ENCODE results near the gene MEX3D. TPM values are rescaled to one million over a fixed set of nuclear protein-coding genes. Genes with fewer than 3 reads are reported as not detected.

Gene MEX3D
- total RNA-seq, 1 donor from 2014 or later = 25.3 TPM

GRCh38 chr19:1592024-1592754 lies 24.1 kb upstream of the MEX3D start:
- intact Hi-C loops (cut with DNase I) = no loop called here
- Histone ChIP-seq H3K4me1 (peaks cover 15% of the 10 kb centered on the region), H3K27me3 (no peaks in the 10 kb centered on the region), H3K9me3 (no peaks in the 10 kb centered on the region), H3K36me3 (peaks cover 18% of the 10 kb centered on the region), H3K4me3 (peak overlapping the region; percentile 72), H3K27ac (peak overlapping the region; percentile 89)
- no peak for TF ChIP-seq CTCF (IDR thresholded peaks at IDR 0.05)
- ATAC-seq (peak; percentile 90), DNase-seq (peak; percentile 94)

GRCh38 chr19:1591421-1592023 lies 23.4 kb upstream of the MEX3D start:
- Histone ChIP-seq H3K4me1 (peaks cover 15% of the 10 kb centered on the region), H3K27ac (peak overlapping the region; percentile 89), H3K4me3 (peak overlapping the region; percentile 72), H3K9me3 (no peaks in the 10 kb centered on the region), H3K36me3 (peaks cover 12% of the 10 kb centered on the region), H3K27me3 (no peaks in the 10 kb centered on the region)
- TF ChIP-seq CTCF (IDR thresholded peaks at IDR 0.05) = no peak
- intact Hi-C loops (cut with DNase I) = no loop called here
- ATAC-seq (no peak), DNase-seq (no peak)

- no peak for TF ChIP-seq CTCF (IDR thresholded peaks at IDR 0.05)
- peak overlapping the region; percentile 72 for H3K4me3 ChIP-seq
- H3K27me3 ChIP-seq = no peaks in the 10 kb centered on the region
- no peak for ATAC-seq
- intact Hi-C loops (cut with DNase I) = no loop called here
- H3K27ac ChIP-seq = no peak overlapping the region
- peaks cover 5% of the 10 kb centered on the region for H3K36me3 ChIP-seq
- DNase-seq = no peak
- H3K4me1 ChIP-seq = peaks cover 15% of the 10 kb centered on the region
- no peaks in the 10 kb centered on the region for H3K9me3 ChIP-seq
Measured at GRCh38 chr19:1590641-1591397, 22.7 kb upstream of the MEX3D start.

- H3K4me1 ChIP-seq = peaks cover 15% of the 10 kb centered on the region
- intact Hi-C loops (cut with DNase I) = no loop called here
- H3K27me3 ChIP-seq = no peaks in the 10 kb centered on the region
- H3K9me3 ChIP-seq = no peaks in the 10 kb centered on the region
- H3K27ac ChIP-seq = no peak overlapping the region
- no peak overlapping the region for H3K4me3 ChIP-seq
- ATAC-seq (no peak), DNase-seq (no peak)
- H3K36me3 ChIP-seq = peaks cover 15% of the 10 kb centered on the region
- TF ChIP-seq CTCF (IDR thresholded peaks at IDR 0.05) = no peak
Measured at GRCh38 chr19:1587872-1588271, 19.7 kb upstream of the MEX3D start.

- Histone ChIP-seq H3K27me3 (no peaks in the 10 kb centered on the region), H3K27ac (no peak overlapping the region), H3K4me1 (peaks cover 2% of the 10 kb centered on the region), H3K36me3 (peaks cover 42% of the 10 kb centered on the region), H3K9me3 (no peaks in the 10 kb centered on the region), H3K4me3 (no peak overlapping the region)
- peak; percentile 10 for ATAC-seq
- DNase-seq = no peak
- intact Hi-C loops (cut with DNase I) = no loop called here
- no peak for TF ChIP-seq CTCF (IDR thresholded peaks at IDR 0.05)
Measured at GRCh38 chr19:1585243-1585580, 17.1 kb upstream of the MEX3D start.

Data from upper lobe of right lung (tissue), 1 donor.